Prostate gland (tissue), 2 donors: ENCODE measurements around the gene FDPS.

ENCODE experiments used
- CTCF ChIP-seq, 4 experiments: fragments of 200-600 bp in 2 of 4; fragments of 450-650 bp in 2 of 4; sonication (generic) in 2 of 4; IDR thresholded peaks; 1 replicate in 3 of 4; 2 replicates in 1 of 4; pipeline ENCODE4 v1.5.1; 2016 to 2019; ENCODE audit warnings: antibody characterized with exemption in 4 of 4, mild to moderate bottlenecking in 2 of 4, moderate library complexity in 2 of 4
- POLR2A ChIP-seq: fragments of 450-650 bp; IDR thresholded peaks from one replicate; pipeline ENCODE4 v1.6.1; 2016; ENCODE audit warnings: antibody characterized with exemption, mild to moderate bottlenecking
- POLR2AphosphoS5 ChIP-seq: sonication (generic); formaldehyde crosslinking; IDR thresholded peaks from one replicate; pipeline ENCODE4 v1.6.1; 2017; ENCODE audit warnings: antibody characterized with exemption

DNA sequence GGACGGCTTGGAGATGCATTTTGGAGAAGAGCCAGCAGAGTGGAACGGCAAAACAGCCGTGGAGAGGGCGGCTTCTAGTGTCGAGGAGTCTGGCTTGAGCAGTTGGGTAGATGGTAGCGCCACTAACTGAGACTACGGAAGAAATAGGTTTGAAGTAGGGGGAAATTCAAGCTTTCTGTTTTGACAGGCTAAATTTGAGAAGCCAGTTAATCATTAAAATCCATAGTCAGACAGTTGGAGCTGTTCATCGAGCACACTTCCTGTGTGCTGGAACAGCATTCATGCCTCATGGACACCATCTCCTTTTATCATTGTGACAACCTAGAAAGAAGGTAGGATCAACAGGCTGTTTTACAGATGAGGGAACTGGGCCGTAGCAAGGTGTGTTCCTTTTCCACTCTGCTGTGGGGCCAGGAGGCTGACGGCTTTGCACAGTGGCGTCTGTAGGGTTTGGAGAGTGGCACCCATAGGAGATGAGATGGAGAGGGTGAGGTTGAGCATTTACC, 4.1 kb upstream of the FDPS start:
- TF ChIP-seq POLR2AphosphoS5 (no peak), CTCF (IDR thresholded peaks at IDR 0.05) (no peak), POLR2A (no peak)
